Skeletal muscle tissue (tissue), 4 donors: ENCODE measurements around the gene FBXO48. TPM values are rescaled to one million over a fixed set of nuclear protein-coding genes. Genes with fewer than 3 reads are reported as not detected.

Experiments used
- H3K27ac ChIP-seq: one replicate; pipeline ENCODE4 v1.7.0; 2013; ENCODE audit warnings: mild to moderate bottlenecking, low read depth, low read length, inconsistent platforms
- H3K27me3 ChIP-seq, 3 donors: one replicate each; pipeline ENCODE4 v1.7.0; 2013; ENCODE audit warnings: low read length in 3 of 3; ENCODE audit not compliant: control insufficient read depth in 3 of 3, insufficient read depth in 3 of 3
- H3K36me3 ChIP-seq, 3 donors: one replicate each; pipeline ENCODE4 v1.7.0; 2013; ENCODE audit warnings: low read length in 3 of 3; ENCODE audit not compliant: control insufficient read depth in 3 of 3, insufficient read depth in 3 of 3
- H3K4me1 ChIP-seq, 3 donors: one replicate each; pipeline ENCODE4 v1.7.0; 2013; ENCODE audit warnings: low read length in 3 of 3, mild to moderate bottlenecking in 3 of 3; ENCODE audit not compliant: control insufficient read depth in 3 of 3, insufficient read depth in 3 of 3
- H3K4me3 ChIP-seq, 3 donors: one replicate each; pipeline ENCODE4 v1.7.0; 2013; ENCODE audit warnings: low read length in 3 of 3
- H3K9ac ChIP-seq, 3 donors: one replicate each; pipeline ENCODE4 v1.7.0; 2013; ENCODE audit warnings: low read length in 3 of 3, mild to moderate bottlenecking in 3 of 3, moderate library complexity in 2 of 3, low read depth in 1 of 3
- H3K9me3 ChIP-seq, 3 donors: one replicate each; pipeline ENCODE4 v1.7.0; 2013; ENCODE audit warnings: low read length in 3 of 3; ENCODE audit not compliant: control insufficient read depth in 3 of 3
- total RNA-seq: library from RNA; depleted of rRNA; stranded (reverse); fragments of >200 nt; gene quantifications from one replicate; pipeline ENCODE4 v1.2.3, GENCODE V29; 2014
- donor health status: Osteomylitis.

The FBXO48 gene
- total RNA-seq, 1 donor from 2014 or later, result under 0.01 TPM

- no peak overlapping the region for H3K9ac ChIP-seq
- H3K9me3 ChIP-seq, result no peaks in the 10 kb centered on the region
- H3K27me3 ChIP-seq, result no peaks in the 10 kb centered on the region
- H3K27ac ChIP-seq, result no peak overlapping the region
- H3K4me3 ChIP-seq, result no peak overlapping the region
- no peaks in the 10 kb centered on the region for H3K36me3 ChIP-seq
- H3K4me1 ChIP-seq, result no peaks in the 10 kb centered on the region
These were observed 8.0 kb upstream of the FBXO48 start for GRCh38 chr2:68475110-68475509.

GRCh38 chr2:68472796-68473414 lies 5.8 kb upstream of the FBXO48 start:
- no peak overlapping the region for H3K9ac ChIP-seq
- H3K27me3 ChIP-seq, result no peaks in the 10 kb centered on the region
- no peaks in the 10 kb centered on the region for H3K36me3 ChIP-seq
- H3K4me1 ChIP-seq, result peaks cover 0 to 6% (median 2%) of the 10 kb centered on the region in 3 donors
- no peaks in the 10 kb centered on the region for H3K9me3 ChIP-seq
- H3K27ac ChIP-seq, result no peak overlapping the region
- no peak overlapping the region for H3K4me3 ChIP-seq

GRCh38 chr2:68471385-68471784 lies 4.3 kb upstream of the FBXO48 start:
- H3K9ac ChIP-seq, result no peak overlapping the region
- H3K27me3 ChIP-seq, result no peaks in the 10 kb centered on the region
- no peaks in the 10 kb centered on the region for H3K9me3 ChIP-seq
- H3K4me3 ChIP-seq, result no peak overlapping the region
- H3K27ac ChIP-seq, result no peak overlapping the region
- no peaks in the 10 kb centered on the region for H3K36me3 ChIP-seq
- H3K4me1 ChIP-seq, result peaks cover 3 to 11% (median 4%) of the 10 kb centered on the region in 3 donors

GRCh38 chr2:68469935-68470334 lies 2.8 kb upstream of the FBXO48 start:
- no peak overlapping the region for H3K9ac ChIP-seq
- H3K36me3 ChIP-seq, result no peaks in the 10 kb centered on the region
- no peak overlapping the region for H3K27ac ChIP-seq
- no peaks in the 10 kb centered on the region for H3K27me3 ChIP-seq
- peaks cover 9 to 16% (median 9%) of the 10 kb centered on the region in 3 donors for H3K4me1 ChIP-seq
- no peaks in the 10 kb centered on the region for H3K9me3 ChIP-seq
- no peak overlapping the region for H3K4me3 ChIP-seq

- no peaks in the 10 kb centered on the region for H3K27me3 ChIP-seq
- H3K36me3 ChIP-seq, result no peaks in the 10 kb centered on the region
- peaks cover 9 to 16% (median 9%) of the 10 kb centered on the region in 3 donors for H3K4me1 ChIP-seq
- peak overlapping the region in 1 of 3 donors; percentile 27 for H3K9ac ChIP-seq
- no peaks in the 10 kb centered on the region for H3K9me3 ChIP-seq
- no peak overlapping the region for H3K27ac ChIP-seq
- H3K4me3 ChIP-seq, result no peak overlapping the region
These were observed 1.7 kb upstream of the FBXO48 start for GRCh38 chr2:68468801-68469200.

- Histone ChIP-seq H3K36me3 (no peaks in the 10 kb centered on the region), H3K27ac (peak overlapping the region; percentile 85), H3K4me3 (peak overlapping the region; percentile 95 to 98 (median 96)), H3K9ac (peak overlapping the region; percentile 88 to 91 (median 89)), H3K27me3 (no peaks in the 10 kb centered on the region), H3K9me3 (no peaks in the 10 kb centered on the region), H3K4me1 (peaks cover 9 to 16% (median 9%) of the 10 kb centered on the region in 3 donors)
These were observed 367 bp downstream of the FBXO48 start for GRCh38 chr2:68466778-68467076.

- H3K4me1 ChIP-seq, result peaks cover 9 to 16% (median 9%) of the 10 kb centered on the region in 3 donors
- H3K9ac ChIP-seq, result peak overlapping the region; percentile 88 to 91 (median 89)
- no peaks in the 10 kb centered on the region for H3K9me3 ChIP-seq
- peak overlapping the region; percentile 85 for H3K27ac ChIP-seq
- H3K27me3 ChIP-seq, result no peaks in the 10 kb centered on the region
- H3K4me3 ChIP-seq, result peak overlapping the region; percentile 95 to 98 (median 96)
- H3K36me3 ChIP-seq, result no peaks in the 10 kb centered on the region
These were observed 725 bp downstream of the FBXO48 start for GRCh38 chr2:68466361-68466777.

GRCh38 chr2:68465081-68465916 lies 1.8 kb downstream of the FBXO48 start:
- Histone ChIP-seq H3K36me3 (no peaks in the 10 kb centered on the region), H3K4me1 (peaks cover 9 to 16% (median 9%) of the 10 kb centered on the region in 3 donors), H3K27ac (no peak overlapping the region), H3K9ac (no peak overlapping the region), H3K4me3 (no peak overlapping the region), H3K27me3 (no peaks in the 10 kb centered on the region), H3K9me3 (no peaks in the 10 kb centered on the region)

- no peaks in the 10 kb centered on the region for H3K36me3 ChIP-seq
- H3K9me3 ChIP-seq, result no peaks in the 10 kb centered on the region
- H3K4me3 ChIP-seq, result no peak overlapping the region
These were observed 2.4 kb downstream of the FBXO48 start for GRCh38 chr2:68464651-68465050.

GRCh38 chr2:68463287-68463877 lies 3.7 kb downstream of the FBXO48 start:
- Histone ChIP-seq H3K4me1 (peaks cover 7 to 10% (median 9%) of the 10 kb centered on the region in 3 donors), H3K36me3 (no peaks in the 10 kb centered on the region), H3K27ac (no peak overlapping the region), H3K9ac (no peak overlapping the region), H3K4me3 (no peak overlapping the region), H3K9me3 (no peaks in the 10 kb centered on the region), H3K27me3 (no peaks in the 10 kb centered on the region)

More at GRCh38 chr2:68464651-68465050, 2.4 kb downstream of the FBXO48 start:
- Histone ChIP-seq H3K27ac (no peak overlapping the region), H3K27me3 (no peaks in the 10 kb centered on the region), H3K9ac (no peak overlapping the region), H3K4me1 (peaks cover 9 to 16% (median 9%) of the 10 kb centered on the region in 3 donors)
